GM12878 (cell line): ENCODE results near the gene COL4A4. TPM values are rescaled to one million over a fixed set of nuclear protein-coding genes. Genes with fewer than 3 reads are reported as not detected.
A peak's percentile ranks its signal among the peaks of the same experiment; 100 is the strongest.

ENCODE experiments used
- ATAC-seq: fragments of 200-7000 bp; cut with Tn5 transposase; 3 replicates; pipeline ENCODE4 v1.9.1; 2020; ENCODE audit warnings: mild to moderate bottlenecking, moderate library complexity
- BruUV-seq: library from RNA; stranded (reverse); fragments of 400-500 nt; replicated peaks from 2 replicates; lab custom pipeline; 2021; lab: Mats Ljungman, UMichigan
- CTCF ChIA-PET: fragments of 300-600 bp; sonication (Branson Sonifier 250); formaldehyde crosslinking; extraction: SDS; loops from one replicate; lab custom pipeline; 2021; ENCODE audit warnings: inconsistent platforms; lab: Yijun Ruan, JAX
- POLR2A ChIA-PET: fragments of 350-600 bp; formaldehyde crosslinking; extraction: SDS; loops from one replicate; lab custom pipeline; 2021; ENCODE audit warnings: inconsistent platforms; lab: Charles Lee
- RAD21 ChIA-PET: fragments of 300-600 bp; sonication (Branson Sonifier 250); formaldehyde crosslinking; loops from one replicate; lab custom pipeline; 2023; ENCODE audit warnings: antibody characterized with exemption; ENCODE audit not compliant: unreplicated experiment; lab: Charles Lee
- SMC1A ChIA-PET: fragments of 300-600 bp; sonication (Branson Sonifier 250); formaldehyde crosslinking; loops from one replicate; lab custom pipeline; 2023; ENCODE audit not compliant: unreplicated experiment, uncharacterized antibody; lab: Charles Lee
- DNase-seq: peaks from one replicate; pipeline ENCODE4 v3.0.0-alpha.2; 2011; ENCODE audit warnings: low read depth, low spot score
- FAIRE-seq: peaks from 3 replicates; lab custom pipeline; 2011; peaks lifted over from hg19 to GRCh38; lab: Jason Lieb, UNC
- H2AFZ ChIP-seq: 2 replicates; pipeline ENCODE4 v1.6.0; 2011; ENCODE audit warnings: low read depth, low read length, control low read depth; ENCODE audit not compliant: control insufficient read depth
- H3K27ac ChIP-seq: 2 replicates; pipeline ENCODE4 v1.5.1; 2011; ENCODE audit warnings: control low read depth; ENCODE audit not compliant: control insufficient read depth, insufficient read depth
- H3K27me3 ChIP-seq, 2 experiments: replicated peaks in 1 of 2; 2 replicates each; pipeline versions ENCODE4 v1.6.0 to v1.6.1; 2011; ENCODE audit warnings: low read length in 1 of 2; ENCODE audit not compliant: control insufficient read depth in 2 of 2, insufficient read depth in 2 of 2
- H3K36me3 ChIP-seq, 2 experiments: 2 replicates each; pipeline ENCODE4 v1.5.1; 2011; ENCODE audit warnings: low read length in 1 of 2; ENCODE audit not compliant: control insufficient read depth in 2 of 2, insufficient read depth in 2 of 2
- H3K4me1 ChIP-seq: 2 replicates; pipeline ENCODE4 v1.6.1; 2011; ENCODE audit warnings: mild to moderate bottlenecking, low read length, moderate library complexity, mixed read lengths; ENCODE audit not compliant: control insufficient read depth, insufficient read depth
- H3K4me2 ChIP-seq: 2 replicates; pipeline ENCODE4 v1.6.0; 2011; ENCODE audit warnings: control low read depth; ENCODE audit not compliant: control insufficient read depth, insufficient read depth
- H3K4me3 ChIP-seq: fragments of 200-600 bp; sonication (generic); 2 replicates; pipeline ENCODE4 v1.5.1; 2016
- H3K79me2 ChIP-seq: 2 replicates; pipeline ENCODE4 v1.6.0; 2011; ENCODE audit warnings: low read length; ENCODE audit not compliant: control insufficient read depth, insufficient read depth
- H3K9ac ChIP-seq: 2 replicates; pipeline ENCODE4 v1.8.0; 2011; ENCODE audit warnings: low read length, control low read depth, mixed read lengths; ENCODE audit not compliant: control insufficient read depth, insufficient read depth
- H3K9me3 ChIP-seq: replicated peaks from 3 replicates; pipeline ENCODE4 v1.5.1; 2011; ENCODE audit warnings: mild to moderate bottlenecking, low read length; ENCODE audit not compliant: control insufficient read depth, insufficient read depth
- H4K20me1 ChIP-seq: 2 replicates; pipeline ENCODE4 v1.6.0; 2011; ENCODE audit not compliant: control insufficient read depth, insufficient read depth
- ATF3 ChIP-seq: IDR thresholded peaks from 2 replicates; pipeline ENCODE4 v1.6.1; 2011; ENCODE audit warnings: low read depth, mild to moderate bottlenecking, low read length, moderate library complexity, borderline replicate concordance; ENCODE audit errors: extremely low read depth
- CHD4 ChIP-seq: fragments of 200-600 bp; sonication (generic); IDR thresholded peaks from 2 replicates; pipeline ENCODE4 v1.6.1; 2016; ENCODE audit warnings: mild to moderate bottlenecking
- JUNB ChIP-seq: IDR thresholded peaks from 2 replicates; pipeline ENCODE4 v1.6.1; 2016; ENCODE audit warnings: antibody characterized with exemption, mild to moderate bottlenecking
- KLF5 ChIP-seq: fragments of 450-650 bp; IDR thresholded peaks from 2 replicates; pipeline ENCODE4 v1.6.1; 2014; ENCODE audit warnings: mild to moderate bottlenecking; ENCODE audit not compliant: partially characterized antibody
- NBN ChIP-seq: fragments of 450-650 bp; IDR thresholded peaks from 2 replicates; pipeline ENCODE4 v1.6.1; 2016
- NFYB ChIP-seq: IDR thresholded peaks from 2 replicates; pipeline ENCODE4 v1.6.1; 2011; ENCODE audit warnings: low read depth, mild to moderate bottlenecking, low read length, improper control_type of control experiment, moderate library complexity; ENCODE audit not compliant: insufficient read depth
- RBBP5 ChIP-seq: fragments of 200-600 bp; sonication (generic); conservative IDR thresholded peaks from 2 replicates; pipeline ENCODE4 v1.6.1; 2016
- RCOR1 ChIP-seq: conservative IDR thresholded peaks from 2 replicates; pipeline ENCODE4 v1.6.1; 2012; ENCODE audit warnings: low read depth, low read length, improper control_type of control experiment
- YY1 ChIP-seq: IDR thresholded peaks from 2 replicates; pipeline ENCODE4 v1.6.1; 2011; ENCODE audit warnings: low read depth, mild to moderate bottlenecking, low read length
- ZBED1 ChIP-seq: IDR thresholded peaks from 2 replicates; pipeline ENCODE4 v1.6.1; 2016; ENCODE audit warnings: borderline replicate concordance
- ZBTB40 ChIP-seq: fragments of 450-650 bp; IDR thresholded peaks from 2 replicates; pipeline ENCODE4 v1.6.1; 2016; ENCODE audit warnings: mild to moderate bottlenecking, moderate library complexity, borderline replicate concordance
- WGBS: methylation state at CpG from one replicate; pipeline ENCODE4 v1.1.6; 2016; ENCODE audit warnings: low lambda C conversion rate; ENCODE audit not compliant: insufficient replicate concordance, insufficient coverage; ENCODE audit errors: missing lambda C conversion rate; 5-methylcytosine and 5-hydroxymethylcytosine counted together
- in situ Hi-C: fragments of 300-500 bp; cut with MboI; formaldehyde crosslinking; loops from 9 replicates; pipeline ENCODE4 v1.14.3; 2018; ENCODE audit warnings: mixed read lengths
- intact Hi-C: fragments of 100-400 bp; cut with micrococcal nuclease; formaldehyde crosslinking; loops from one replicate; pipeline ENCODE4 v1.14.2; 2022; ENCODE audit not compliant: unreplicated experiment
- polyA plus RNA-seq, 11 experiments: library from polyadenylated mRNA; depleted of rRNA in 4 of 11; unstranded in 6 of 11; stranded (reverse) in 5 of 11; fragments of >200 nt; fragmentation: Nextera tagmentation in 4 of 11; fragmentation: Illumina TruSeq in 1 of 11; extraction: Ambion mirVana in 4 of 11; extraction: Trizol in 1 of 11; gene quantifications; 1 replicate in 1 of 11; 2 replicates in 10 of 11; pipeline versions ENCODE4 v1.2.1 to v1.2.3, GENCODE V29; 2011 to 2016; ENCODE audit warnings: inconsistent platforms in 2 of 11, missing spikeins in 2 of 11, low read depth in 1 of 11
- total RNA-seq, 4 experiments: library from RNA; depleted of rRNA in 3 of 4; stranded (reverse); fragments of >200 nt in 3 of 4; fragmentation: Illumina TruSeq in 1 of 4; extraction: Trizol in 1 of 4; gene quantifications; 2 replicates each; pipeline versions ENCODE4 v1.2.1 to v1.2.3, GENCODE V29; 2013 to 2021
- TF ChIP-seq, protein P1 (sequence below): fragments of 450-650 bp; IDR thresholded peaks from 2 replicates; pipeline ENCODE4 v1.6.1; 2014; ENCODE audit warnings: mild to moderate bottlenecking

The COL4A4 gene
- total and polyA plus RNA-seq, 10 of the 15 experiments (the other 5 are each of a cell fraction or from before 2014, with no cell fraction given), result 0.19 to 4.0 (median 2.1) TPM

DNA sequence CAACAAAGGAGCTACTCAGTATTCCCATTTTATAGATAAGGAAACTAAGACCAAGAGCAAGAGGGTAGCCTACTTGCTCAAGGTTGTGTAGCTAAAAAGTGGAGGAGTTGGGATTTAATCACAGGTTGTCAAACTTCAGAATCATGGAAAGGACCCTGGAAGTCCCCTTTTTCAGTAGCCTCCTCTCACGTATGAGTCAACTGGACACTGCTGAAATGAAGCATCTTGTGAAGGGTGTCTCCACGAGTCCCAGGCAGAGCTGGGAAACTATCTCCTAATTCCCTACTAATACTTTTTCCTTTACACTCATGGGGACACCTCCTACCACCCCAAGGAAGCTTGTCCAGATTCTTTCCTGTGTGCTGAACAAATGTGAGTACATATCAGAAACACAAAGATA is 172.3 kb downstream of the COL4A4 start:
- POLR2A ChIA-PET, result no interaction called here
- H3K27me3 ChIP-seq, result no peaks in the 10 kb centered on the region
- CTCF ChIA-PET, result no interaction called here
- no peaks in the 10 kb centered on the region for H4K20me1 ChIP-seq
- SMC1A ChIA-PET, result interaction anchor here (1.1 kb wide), 1 partner anchor 32 kb away, joined by 5 read pairs; no protein-coding TSS in a partner anchor
- in situ Hi-C loops, result loop anchor here (25.0 kb wide), 1 partner anchor 779 kb away; no protein-coding TSS in a partner anchor
- H3K4me1 ChIP-seq, result no peaks in the 10 kb centered on the region
- no peak for TF ChIP-seq ATF3
- peak; percentile 42; the same call in 1 of the 2 replicates for TF ChIP-seq JUNB
- RAD21 ChIA-PET, result no interaction called here
- H3K79me2 ChIP-seq, result no peaks in the 10 kb centered on the region
- H3K4me3 ChIP-seq, result no peak overlapping the region
- no peaks in the 10 kb centered on the region for H3K9me3 ChIP-seq
- FAIRE-seq (no peak), DNase-seq (no peak), ATAC-seq (peak; percentile 55)
- intact Hi-C loops, result no loop called here
- H2AFZ ChIP-seq, result no peak overlapping the region
- no peak overlapping the region for H3K4me2 ChIP-seq
- 35% methylated on average over 2 of the region's 2 CpGs for WGBS
- no peak overlapping the region for H3K27ac ChIP-seq
- H3K36me3 ChIP-seq, result peaks cover 2 to 11% of the 10 kb centered on the region in 2 experiments; a peak in 3 of 4 replicates
- no peak overlapping the region for H3K9ac ChIP-seq
- BruUV-seq, result no TSS peak

GRCh38 chr2:226985583-226985946 is 178.4 kb downstream of the COL4A4 start:
- DNase-seq, result no peak
- Histone ChIP-seq H3K27ac (no peak overlapping the region), H3K36me3 (peaks cover 0 to 6% of the 10 kb centered on the region in 2 experiments; a peak in 2 of 4 replicates), H3K79me2 (no peaks in the 10 kb centered on the region; the same call in 1 of the 2 replicates), H2AFZ (no peak overlapping the region), H3K4me2 (no peak overlapping the region), H3K9ac (no peak overlapping the region), H3K9me3 (no peaks in the 10 kb centered on the region), H3K4me3 (no peak overlapping the region), H3K27me3 (no peaks in the 10 kb centered on the region), H4K20me1 (no peaks in the 10 kb centered on the region), H3K4me1 (peaks cover 15% of the 10 kb centered on the region)
- RAD21 ChIA-PET, result interaction anchor here (0.6 to 4.1 kb wide), 12 partner anchors 136 to 1320 kb away, joined by 3 to 31 read pairs (median 3); no protein-coding TSS in a partner anchor
- WGBS, result 24% methylated on average over 5 of the region's 5 CpGs
- CTCF ChIA-PET, result interaction anchor here (0.7 to 2.3 kb wide), 17 partner anchors 9 to 1316 kb away, joined by 3 to 26 read pairs (median 3); partner anchors contain the start of gene RHBDD1
- in situ Hi-C loops (loop anchor here (5.0 to 25.0 kb wide), 4 partner anchors 173 to 1321 kb away; no protein-coding TSS in a partner anchor), intact Hi-C loops (loop anchor here (1.0 to 5.0 kb wide), 5 partner anchors 172 to 1317 kb away; no protein-coding TSS in a partner anchor)
- no peak for FAIRE-seq
- no TSS peak for BruUV-seq
- POLR2A ChIA-PET, result no interaction called here
- ATAC-seq, result no peak
- SMC1A ChIA-PET, result interaction anchor here (0.7 to 2.9 kb wide), 10 partner anchors 9 to 1316 kb away, joined by 3 to 17 read pairs (median 4); no protein-coding TSS in a partner anchor
- TF ChIP-seq ZBED1, result no peak
- no peak for TF ChIP-seq KLF5
- no peak for TF ChIP-seq RCOR1
- TF ChIP-seq NFYB, result no peak
- TF ChIP-seq, protein P1, sequence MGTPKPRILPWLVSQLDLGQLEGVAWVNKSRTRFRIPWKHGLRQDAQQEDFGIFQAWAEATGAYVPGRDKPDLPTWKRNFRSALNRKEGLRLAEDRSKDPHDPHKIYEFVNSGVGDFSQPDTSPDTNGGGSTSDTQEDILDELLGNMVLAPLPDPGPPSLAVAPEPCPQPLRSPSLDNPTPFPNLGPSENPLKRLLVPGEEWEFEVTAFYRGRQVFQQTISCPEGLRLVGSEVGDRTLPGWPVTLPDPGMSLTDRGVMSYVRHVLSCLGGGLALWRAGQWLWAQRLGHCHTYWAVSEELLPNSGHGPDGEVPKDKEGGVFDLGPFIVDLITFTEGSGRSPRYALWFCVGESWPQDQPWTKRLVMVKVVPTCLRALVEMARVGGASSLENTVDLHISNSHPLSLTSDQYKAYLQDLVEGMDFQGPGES, result no peak
- no peak for TF ChIP-seq RBBP5
- TF ChIP-seq ZBTB40, result no peak
- no peak for TF ChIP-seq YY1
- no peak for TF ChIP-seq CHD4
- no peak for TF ChIP-seq NBN
